Muscle layer of colon (tissue), 2 donors: ENCODE results near the gene BMP2K.

Source experiments
- H3K27ac ChIP-seq: one replicate; pipeline ENCODE4 v1.7.0; 2013; ENCODE audit warnings: low read depth, mild to moderate bottlenecking, low read length, moderate library complexity
- H3K27me3 ChIP-seq, 2 donors: one replicate each; pipeline ENCODE4 v1.7.0; 2013; ENCODE audit warnings: low read length in 2 of 2, mild to moderate bottlenecking in 2 of 2; ENCODE audit not compliant: insufficient read depth in 2 of 2, control insufficient read depth in 1 of 2
- H3K36me3 ChIP-seq: one replicate; pipeline ENCODE4 v1.7.0; 2013; ENCODE audit warnings: mild to moderate bottlenecking, low read length; ENCODE audit not compliant: insufficient read depth
- H3K4me1 ChIP-seq: one replicate; pipeline ENCODE4 v1.7.0; 2013; ENCODE audit warnings: mild to moderate bottlenecking, low read length; ENCODE audit not compliant: insufficient read depth
- H3K4me3 ChIP-seq, 2 donors: one replicate each; pipeline ENCODE4 v1.7.0; 2013; ENCODE audit warnings: low read length in 2 of 2, low read depth in 1 of 2, mild to moderate bottlenecking in 1 of 2, moderate library complexity in 1 of 2
- H3K9ac ChIP-seq: one replicate; pipeline ENCODE4 v1.7.0; 2013; ENCODE audit warnings: low read length
- H3K9me3 ChIP-seq: one replicate; pipeline ENCODE4 v1.7.0; 2013; ENCODE audit warnings: mild to moderate bottlenecking, low read length
- donor health status: abdominal sarcoma.
- donor health status: Adenocarcinoma of cecum.

Gene BMP2K

GRCh38 chr4:78776079-78776728, at the start of gene BMP2K:
TSS of gene BMP2K (plus strand) at chr4:78776350. CDS start at chr4:78776544, 194 bp downstream.
- H3K4me1 ChIP-seq = peaks cover 17% of the 10 kb centered on the region
- H3K9ac ChIP-seq = peak within 1 kb of the TSS; percentile 90
- H3K4me3 ChIP-seq = peak within 1 kb of the TSS; percentile 60 to 86
- no peaks in the 10 kb centered on the region for H3K9me3 ChIP-seq
- no peaks in the 10 kb centered on the region for H3K36me3 ChIP-seq
- no peaks in the 10 kb centered on the region for H3K27me3 ChIP-seq
- peak within 1 kb of the TSS; percentile 97 for H3K27ac ChIP-seq

- no peaks in the 10 kb centered on the region for H3K9me3 ChIP-seq
- no peak overlapping the region for H3K9ac ChIP-seq
- no peak overlapping the region for H3K4me3 ChIP-seq
- no peaks in the 10 kb centered on the region for H3K27me3 ChIP-seq
- H3K4me1 ChIP-seq = no peaks in the 10 kb centered on the region
- H3K36me3 ChIP-seq = no peaks in the 10 kb centered on the region
- H3K27ac ChIP-seq = no peak overlapping the region
Observed at GRCh38 chr4:78726546-78726945, 49.6 kb upstream of the BMP2K start.

DNA sequence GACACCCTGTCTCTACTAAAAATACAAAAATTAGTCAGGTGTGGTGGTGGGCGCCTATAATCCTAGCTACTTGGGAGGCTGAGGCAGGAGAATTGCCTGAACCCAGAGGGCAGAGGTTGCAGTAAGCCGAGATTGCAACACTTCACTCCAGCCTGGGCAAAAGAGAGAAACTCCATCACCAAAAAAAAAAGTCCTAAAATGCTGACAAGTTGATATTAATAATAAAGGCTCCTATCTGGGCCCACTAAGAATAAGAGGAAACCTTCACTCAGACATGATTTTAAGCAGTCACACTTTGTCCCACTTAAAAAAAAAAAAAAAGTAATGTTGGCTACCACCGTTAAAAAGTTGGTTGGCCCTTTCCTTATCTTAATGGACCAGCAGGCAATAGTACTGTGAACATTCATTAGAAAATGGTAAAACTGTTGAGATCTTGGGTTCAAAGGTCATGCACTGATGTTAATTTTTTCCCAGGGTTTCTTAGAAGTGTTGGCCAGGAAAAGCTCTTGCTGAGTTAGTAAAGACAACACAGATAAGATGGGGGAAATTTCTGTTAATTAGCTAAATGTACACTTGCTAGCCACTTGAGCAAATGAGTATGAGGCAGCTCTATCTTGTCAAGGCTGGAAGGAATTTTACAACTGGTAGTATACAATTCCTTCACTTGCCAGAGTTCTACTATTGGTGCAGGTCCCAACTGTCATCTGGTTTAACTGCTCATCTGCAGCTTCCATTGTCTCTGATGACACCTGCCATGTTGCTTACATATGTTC, 43.6 kb upstream of the BMP2K start:
- Histone ChIP-seq H3K9ac (no peak overlapping the region), H3K27me3 (no peaks in the 10 kb centered on the region), H3K4me1 (no peaks in the 10 kb centered on the region), H3K27ac (no peak overlapping the region), H3K9me3 (no peaks in the 10 kb centered on the region), H3K4me3 (no peak overlapping the region), H3K36me3 (no peaks in the 10 kb centered on the region)

- no peaks in the 10 kb centered on the region for H3K4me1 ChIP-seq
- H3K9ac ChIP-seq = no peak overlapping the region
- H3K9me3 ChIP-seq = no peaks in the 10 kb centered on the region
- H3K27ac ChIP-seq = no peak overlapping the region
- H3K36me3 ChIP-seq = no peaks in the 10 kb centered on the region
- H3K4me3 ChIP-seq = no peak overlapping the region
- no peaks in the 10 kb centered on the region for H3K27me3 ChIP-seq
Observed at GRCh38 chr4:78734441-78735162, 41.5 kb upstream of the BMP2K start.

- H3K27ac ChIP-seq = no peak overlapping the region
- H3K9ac ChIP-seq = no peak overlapping the region
Observed at GRCh38 chr4:78735697-78736096, 40.5 kb upstream of the BMP2K start.

DNA sequence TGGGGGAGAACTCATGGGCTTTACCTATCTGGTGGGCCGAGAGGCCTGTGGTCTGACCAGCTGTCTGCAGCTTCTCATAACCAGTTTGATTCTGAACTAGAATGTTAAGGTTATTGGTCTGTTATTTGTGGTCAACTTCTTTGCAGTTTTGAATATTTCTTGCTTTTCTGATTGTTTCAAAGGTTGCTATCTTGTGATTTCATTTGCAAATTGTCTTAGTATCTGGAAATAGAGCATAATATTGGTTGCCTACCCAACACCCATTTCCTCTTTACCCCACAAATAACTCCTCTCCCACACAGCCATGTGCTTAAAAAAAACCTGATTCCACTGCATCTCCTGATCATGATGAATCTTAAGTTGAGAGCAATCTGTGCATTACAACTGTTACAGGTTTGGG, 39.1 kb upstream of the BMP2K start:
- no peaks in the 10 kb centered on the region for H3K4me1 ChIP-seq
- no peak overlapping the region for H3K27ac ChIP-seq
- no peak overlapping the region for H3K9ac ChIP-seq
- no peaks in the 10 kb centered on the region for H3K36me3 ChIP-seq
- H3K9me3 ChIP-seq = no peaks in the 10 kb centered on the region
- H3K27me3 ChIP-seq = no peaks in the 10 kb centered on the region
- H3K4me3 ChIP-seq = no peak overlapping the region

More at GRCh38 chr4:78735697-78736096, 40.5 kb upstream of the BMP2K start:
- H3K36me3 ChIP-seq = no peaks in the 10 kb centered on the region
- H3K4me3 ChIP-seq = no peak overlapping the region
- no peaks in the 10 kb centered on the region for H3K27me3 ChIP-seq
- H3K9me3 ChIP-seq = no peaks in the 10 kb centered on the region
- H3K4me1 ChIP-seq = no peaks in the 10 kb centered on the region

DNA sequence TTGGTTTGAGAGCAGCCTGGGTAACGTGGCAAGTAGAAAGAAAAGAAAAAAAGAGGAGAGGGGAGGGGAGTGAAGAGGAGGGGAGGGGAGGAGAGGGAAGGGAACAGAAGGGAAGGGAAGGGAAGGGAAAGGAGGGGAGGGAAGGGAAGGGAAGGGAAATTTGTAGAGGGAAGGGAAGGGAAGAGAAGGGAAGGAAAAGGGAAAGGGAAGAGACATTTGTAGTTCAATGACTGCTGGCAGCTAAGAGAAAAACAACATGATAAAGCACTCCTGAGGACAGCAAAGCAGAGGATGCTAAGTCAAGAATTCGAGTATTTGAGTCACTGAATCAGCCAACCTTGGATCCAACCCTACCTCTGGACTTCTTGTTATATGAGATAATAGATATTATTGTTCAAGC, 38.2 kb upstream of the BMP2K start:
- Histone ChIP-seq H3K9me3 (no peaks in the 10 kb centered on the region), H3K27me3 (no peaks in the 10 kb centered on the region), H3K4me3 (no peak overlapping the region), H3K36me3 (no peaks in the 10 kb centered on the region), H3K4me1 (no peaks in the 10 kb centered on the region), H3K9ac (no peak overlapping the region), H3K27ac (no peak overlapping the region)

GRCh38 chr4:78742300-78742699, 33.9 kb upstream of the BMP2K start:
- no peaks in the 10 kb centered on the region for H3K27me3 ChIP-seq
- no peaks in the 10 kb centered on the region for H3K4me1 ChIP-seq
- H3K27ac ChIP-seq = no peak overlapping the region
- H3K4me3 ChIP-seq = no peak overlapping the region
- H3K9ac ChIP-seq = no peak overlapping the region
- no peaks in the 10 kb centered on the region for H3K36me3 ChIP-seq
- H3K9me3 ChIP-seq = no peaks in the 10 kb centered on the region

GRCh38 chr4:78747475-78747922, 28.7 kb upstream of the BMP2K start:
- H3K9ac ChIP-seq = no peak overlapping the region
- H3K27ac ChIP-seq = no peak overlapping the region
- no peaks in the 10 kb centered on the region for H3K9me3 ChIP-seq
- H3K4me1 ChIP-seq = no peaks in the 10 kb centered on the region
- no peaks in the 10 kb centered on the region for H3K36me3 ChIP-seq
- H3K27me3 ChIP-seq = no peaks in the 10 kb centered on the region
- no peak overlapping the region for H3K4me3 ChIP-seq

- H3K27me3 ChIP-seq = no peaks in the 10 kb centered on the region
- H3K4me3 ChIP-seq = no peak overlapping the region
- no peak overlapping the region for H3K9ac ChIP-seq
- H3K27ac ChIP-seq = no peak overlapping the region
- H3K4me1 ChIP-seq = no peaks in the 10 kb centered on the region
- no peaks in the 10 kb centered on the region for H3K36me3 ChIP-seq
- H3K9me3 ChIP-seq = no peaks in the 10 kb centered on the region
Observed at GRCh38 chr4:78748381-78748780, 27.8 kb upstream of the BMP2K start.

GRCh38 chr4:78749258-78749971, 26.7 kb upstream of the BMP2K start:
- no peak overlapping the region for H3K27ac ChIP-seq
- no peaks in the 10 kb centered on the region for H3K27me3 ChIP-seq
- no peaks in the 10 kb centered on the region for H3K9me3 ChIP-seq
- H3K36me3 ChIP-seq = no peaks in the 10 kb centered on the region
- H3K9ac ChIP-seq = no peak overlapping the region
- H3K4me3 ChIP-seq = no peak overlapping the region
- H3K4me1 ChIP-seq = no peaks in the 10 kb centered on the region
